K562 (cell line): Measurements from ENCODE around the gene PGS1. TPM values are rescaled to one million over a fixed set of nuclear protein-coding genes. Genes with fewer than 3 reads are reported as not detected.

Experiments used
- BCOR ChIP-seq: fragments of 450-650 bp; IDR thresholded peaks from 2 replicates; pipeline ENCODE4 v1.6.1; 2016
- CBX2 ChIP-seq: fragments of 200-600 bp; sonication (generic); IDR thresholded peaks from one replicate; pipeline ENCODE4 v1.6.1; 2012; ENCODE audit warnings: mild to moderate bottlenecking, low read length, inconsistent platforms; ENCODE audit not compliant: insufficient read depth, poor library complexity, severe bottlenecking
- DPF2 ChIP-seq: fragments of 450-650 bp; IDR thresholded peaks from 2 replicates; pipeline ENCODE4 v1.6.1; 2016
- ELF1 ChIP-seq: fragments of 200-800 bp; sonication (Bioruptor generic); IDR thresholded peaks from 2 replicates; pipeline ENCODE4 v1.6.1; 2016; ENCODE audit warnings: missing genetic modification characterization, missing compliant biosample characterization
- EZH2 ChIP-seq: IDR thresholded peaks from 2 replicates; pipeline ENCODE4 v1.6.1; 2012; ENCODE audit warnings: low read depth, mild to moderate bottlenecking, inconsistent platforms, low read length, borderline replicate concordance
- GTF2B ChIP-seq: IDR thresholded peaks from 2 replicates; pipeline ENCODE4 v1.6.1; 2011; ENCODE audit not compliant: insufficient read length; ENCODE audit errors: extremely low read depth
- MEF2D ChIP-seq: conservative IDR thresholded peaks from 2 replicates; pipeline ENCODE4 v1.6.1; 2016; ENCODE audit warnings: low read depth, missing genetic modification characterization, missing compliant biosample characterization
- STAG1 ChIP-seq: sonication (generic); formaldehyde crosslinking; IDR thresholded peaks from 2 replicates; pipeline ENCODE4 v1.5.0; 2020; ENCODE audit warnings: missing genetic modification reagents, borderline replicate concordance
- ZBTB11 ChIP-seq, 3 experiments: fragments of 200-800 bp in 1 of 3; fragments of 250-450 bp in 1 of 3; fragments of 450-650 bp in 1 of 3; sonication (Bioruptor Pico) in 1 of 3; sonication (Bioruptor generic) in 1 of 3; formaldehyde crosslinking in 1 of 3; IDR thresholded peaks; 2 replicates each; pipeline versions ENCODE4 v1.6.1 to v1.8.0; 2016 to 2022; ENCODE audit warnings: mild to moderate bottlenecking in 2 of 3, missing genetic modification characterization in 2 of 3, missing compliant biosample characterization in 1 of 3, moderate library complexity in 1 of 3
- ZBTB12 ChIP-seq: fragments of 250-450 bp; sonication (Bioruptor Pico); IDR thresholded peaks from 2 replicates; pipeline ENCODE4 v1.4.0; 2020
- ZNF121 ChIP-seq: sonication (generic); formaldehyde crosslinking; conservative IDR thresholded peaks from 2 replicates; pipeline ENCODE4 v1.8.0; 2022; ENCODE audit warnings: missing genetic modification reagents
- ZNF717 ChIP-seq: fragments of 250-450 bp; sonication (Bioruptor Pico); IDR thresholded peaks from 2 replicates; pipeline ENCODE4 v1.5.0; 2021
- polyA plus RNA-seq, 8 experiments: library from polyadenylated mRNA; depleted of rRNA in 4 of 8; stranded (reverse) in 5 of 8; unstranded in 3 of 8; fragments of >200 nt; fragmentation: Nextera tagmentation in 2 of 8; fragmentation: Illumina TruSeq in 1 of 8; extraction: Ambion mirVana in 2 of 8; extraction: Trizol in 1 of 8; gene quantifications; 2 replicates each; pipeline versions ENCODE4 v1.2.1 to v1.2.3, GENCODE V29; 2011 to 2014; ENCODE audit warnings: inconsistent platforms in 1 of 8, missing spikeins in 1 of 8
- total RNA-seq, 7 experiments: library from RNA; depleted of rRNA in 6 of 7; stranded (reverse); fragments of >200 nt in 6 of 7; fragmentation: Illumina TruSeq in 2 of 7; extraction: Trizol in 2 of 7; gene quantifications; 2 replicates each; pipeline versions ENCODE4 v1.2.1 to v1.2.3, GENCODE V29; 2011 to 2021; ENCODE audit warnings: low replicate concordance in 1 of 7
- TF ChIP-seq, protein P1 (sequence below): fragments of 250-450 bp; sonication (Bioruptor Pico); IDR thresholded peaks from 2 replicates; pipeline ENCODE4 v1.4.0; 2020; ENCODE audit warnings: mild to moderate bottlenecking
- TF ChIP-seq, protein P2 (sequence below), 2 experiments: fragments of 450-650 bp; IDR thresholded peaks; 2 replicates each; pipeline ENCODE4 v1.6.1; 2016
- TF ChIP-seq, protein P3 (sequence below): sonication (generic); formaldehyde crosslinking; IDR thresholded peaks from 2 replicates; pipeline ENCODE4 v1.8.0; 2022; ENCODE audit warnings: missing genetic modification reagents, mild to moderate bottlenecking, borderline replicate concordance
- TF ChIP-seq, protein P4 (sequence below): fragments of 250-450 bp; sonication (Bioruptor Pico); IDR thresholded peaks from 2 replicates; pipeline ENCODE4 v1.8.0; 2021; ENCODE audit warnings: moderate library complexity, mild to moderate bottlenecking, inconsistent platforms

The PGS1 gene
- total and polyA plus RNA-seq, 9 of the 15 experiments (the other 6 are each of a cell fraction or from before 2014, with no cell fraction given), result 1.3 to 39.4 (median 22.3) TPM

GRCh38 chr17:78346605-78347250 is 31.7 kb upstream of the PGS1 start (continued):
- TF ChIP-seq, protein P1, sequence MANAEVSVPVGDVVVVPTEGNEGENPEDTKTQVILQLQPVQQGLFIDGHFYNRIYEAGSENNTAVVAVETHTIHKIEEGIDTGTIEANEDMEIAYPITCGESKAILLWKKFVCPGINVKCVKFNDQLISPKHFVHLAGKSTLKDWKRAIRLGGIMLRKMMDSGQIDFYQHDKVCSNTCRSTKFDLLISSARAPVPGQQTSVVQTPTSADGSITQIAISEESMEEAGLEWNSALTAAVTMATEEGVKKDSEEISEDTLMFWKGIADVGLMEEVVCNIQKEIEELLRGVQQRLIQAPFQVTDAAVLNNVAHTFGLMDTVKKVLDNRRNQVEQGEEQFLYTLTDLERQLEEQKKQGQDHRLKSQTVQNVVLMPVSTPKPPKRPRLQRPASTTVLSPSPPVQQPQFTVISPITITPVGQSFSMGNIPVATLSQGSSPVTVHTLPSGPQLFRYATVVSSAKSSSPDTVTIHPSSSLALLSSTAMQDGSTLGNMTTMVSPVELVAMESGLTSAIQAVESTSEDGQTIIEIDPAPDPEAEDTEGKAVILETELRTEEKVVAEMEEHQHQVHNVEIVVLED (CRISPR knock-in tag), result no peak
- TF ChIP-seq ZNF717, result no peak
- no peak for TF ChIP-seq ZBTB11 (CRISPR knock-in tag; IDR thresholded peaks at IDR 0.05)
- 0 out of 2 replicates have a peak, but pooled peaks have one; percentile 31 for TF ChIP-seq DPF2
- TF ChIP-seq MEF2D (tag), result no peak
- TF ChIP-seq, protein P2, sequence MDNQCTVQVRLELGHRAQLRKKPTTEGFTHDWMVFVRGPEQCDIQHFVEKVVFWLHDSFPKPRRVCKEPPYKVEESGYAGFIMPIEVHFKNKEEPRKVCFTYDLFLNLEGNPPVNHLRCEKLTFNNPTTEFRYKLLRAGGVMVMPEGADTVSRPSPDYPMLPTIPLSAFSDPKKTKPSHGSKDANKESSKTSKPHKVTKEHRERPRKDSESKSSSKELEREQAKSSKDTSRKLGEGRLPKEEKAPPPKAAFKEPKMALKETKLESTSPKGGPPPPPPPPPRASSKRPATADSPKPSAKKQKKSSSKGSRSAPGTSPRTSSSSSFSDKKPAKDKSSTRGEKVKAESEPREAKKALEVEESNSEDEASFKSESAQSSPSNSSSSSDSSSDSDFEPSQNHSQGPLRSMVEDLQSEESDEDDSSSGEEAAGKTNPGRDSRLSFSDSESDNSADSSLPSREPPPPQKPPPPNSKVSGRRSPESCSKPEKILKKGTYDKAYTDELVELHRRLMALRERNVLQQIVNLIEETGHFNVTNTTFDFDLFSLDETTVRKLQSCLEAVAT (IDR thresholded peaks at IDR 0.05), result peak; percentile 38 to 42; a peak in 1 of 4 replicates
- no peak for TF ChIP-seq CBX2
- TF ChIP-seq ZBTB12, result no peak
- TF ChIP-seq, protein P3, sequence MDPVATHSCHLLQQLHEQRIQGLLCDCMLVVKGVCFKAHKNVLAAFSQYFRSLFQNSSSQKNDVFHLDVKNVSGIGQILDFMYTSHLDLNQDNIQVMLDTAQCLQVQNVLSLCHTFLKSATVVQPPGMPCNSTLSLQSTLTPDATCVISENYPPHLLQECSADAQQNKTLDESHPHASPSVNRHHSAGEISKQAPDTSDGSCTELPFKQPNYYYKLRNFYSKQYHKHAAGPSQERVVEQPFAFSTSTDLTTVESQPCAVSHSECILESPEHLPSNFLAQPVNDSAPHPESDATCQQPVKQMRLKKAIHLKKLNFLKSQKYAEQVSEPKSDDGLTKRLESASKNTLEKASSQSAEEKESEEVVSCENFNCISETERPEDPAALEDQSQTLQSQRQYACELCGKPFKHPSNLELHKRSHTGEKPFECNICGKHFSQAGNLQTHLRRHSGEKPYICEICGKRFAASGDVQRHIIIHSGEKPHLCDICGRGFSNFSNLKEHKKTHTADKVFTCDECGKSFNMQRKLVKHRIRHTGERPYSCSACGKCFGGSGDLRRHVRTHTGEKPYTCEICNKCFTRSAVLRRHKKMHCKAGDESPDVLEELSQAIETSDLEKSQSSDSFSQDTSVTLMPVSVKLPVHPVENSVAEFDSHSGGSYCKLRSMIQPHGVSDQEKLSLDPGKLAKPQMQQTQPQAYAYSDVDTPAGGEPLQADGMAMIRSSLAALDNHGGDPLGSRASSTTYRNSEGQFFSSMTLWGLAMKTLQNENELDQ (CRISPR knock-in tag), result no peak
- no peak for TF ChIP-seq ELF1 (tag)
- TF ChIP-seq ZNF121 (CRISPR knock-in tag), result no peak
- no peak for TF ChIP-seq STAG1 (CRISPR knock-in tag)
- TF ChIP-seq BCOR, result no peak
- no peak for TF ChIP-seq EZH2
- TF ChIP-seq GTF2B, result no peak
- TF ChIP-seq, protein P4, sequence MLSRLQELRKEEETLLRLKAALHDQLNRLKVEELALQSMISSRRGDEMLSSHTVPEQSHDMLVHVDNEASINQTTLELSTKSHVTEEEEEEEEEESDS (CRISPR knock-in tag), result no peak
